ENCODE results near the gene BLOC1S2. TPM values are rescaled to one million over a fixed set of nuclear protein-coding genes. Genes with fewer than 3 reads are reported as not detected.
"Not testable (repeated sequence)": the region's sequence is repeated elsewhere in the genome, so short reads cannot be mapped to it uniquely, and the experiment has no call there.

The BLOC1S2 gene
- total and polyA plus RNA-seq, 7 donors = 36.5 to 318 (median 81.2) TPM

GRCh38 chr10:100297242-100297641, 10.8 kb upstream of the BLOC1S2 start:
- DNase-seq (no peak), ATAC-seq (no peak)
- H3K4me1 ChIP-seq = no peaks in the 10 kb centered on the region
- 68 to 75% (median 71%) methylated on average over 8 to 9 of the region's 9 CpGs for WGBS, 3 donors
- no peak overlapping the region for H3K27ac ChIP-seq
- intact Hi-C loops (cut with DNase I) = no loop called here
- no peaks in the 10 kb centered on the region for H3K9me3 ChIP-seq
- no peak overlapping the region for H3K4me3 ChIP-seq
- TF ChIP-seq, protein P1, sequence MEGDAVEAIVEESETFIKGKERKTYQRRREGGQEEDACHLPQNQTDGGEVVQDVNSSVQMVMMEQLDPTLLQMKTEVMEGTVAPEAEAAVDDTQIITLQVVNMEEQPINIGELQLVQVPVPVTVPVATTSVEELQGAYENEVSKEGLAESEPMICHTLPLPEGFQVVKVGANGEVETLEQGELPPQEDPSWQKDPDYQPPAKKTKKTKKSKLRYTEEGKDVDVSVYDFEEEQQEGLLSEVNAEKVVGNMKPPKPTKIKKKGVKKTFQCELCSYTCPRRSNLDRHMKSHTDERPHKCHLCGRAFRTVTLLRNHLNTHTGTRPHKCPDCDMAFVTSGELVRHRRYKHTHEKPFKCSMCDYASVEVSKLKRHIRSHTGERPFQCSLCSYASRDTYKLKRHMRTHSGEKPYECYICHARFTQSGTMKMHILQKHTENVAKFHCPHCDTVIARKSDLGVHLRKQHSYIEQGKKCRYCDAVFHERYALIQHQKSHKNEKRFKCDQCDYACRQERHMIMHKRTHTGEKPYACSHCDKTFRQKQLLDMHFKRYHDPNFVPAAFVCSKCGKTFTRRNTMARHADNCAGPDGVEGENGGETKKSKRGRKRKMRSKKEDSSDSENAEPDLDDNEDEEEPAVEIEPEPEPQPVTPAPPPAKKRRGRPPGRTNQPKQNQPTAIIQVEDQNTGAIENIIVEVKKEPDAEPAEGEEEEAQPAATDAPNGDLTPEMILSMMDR (IDR thresholded peaks at IDR 0.05) = no peak
- H3K36me3 ChIP-seq (ENCODE audit: insufficient read depth in 1 of 2, low read depth in 1 of 2) = no peaks in the 10 kb centered on the region
- peaks cover 0 to 25% (median 1%) of the 10 kb centered on the region in 3 donors for H3K27me3 ChIP-seq (ENCODE audit: insufficient read depth in 3 of 3, low read length in 2 of 3)

- Histone ChIP-seq H3K9me3 (no peaks in the 10 kb centered on the region), H3K4me1 (no peaks in the 10 kb centered on the region), H3K4me3 (no peak overlapping the region), H3K36me3 (ENCODE audit: insufficient read depth in 1 of 2, low read depth in 1 of 2) (no peaks in the 10 kb centered on the region), H3K27me3 (ENCODE audit: insufficient read depth in 3 of 3, low read length in 2 of 3) (peaks cover 0 to 19% (median 0%) of the 10 kb centered on the region in 3 donors), H3K27ac (no peak overlapping the region)
- intact Hi-C loops (cut with DNase I) = no loop called here
- no peak for DNase-seq
- no peak for ATAC-seq
- TF ChIP-seq, protein P1 (IDR thresholded peaks at IDR 0.05) = no peak
Observed at GRCh38 chr10:100293066-100293465, 6.6 kb upstream of the BLOC1S2 start.

GRCh38 chr10:100292300-100292699, 5.8 kb upstream of the BLOC1S2 start:
- H3K27ac ChIP-seq; H3K9me3 ChIP-seq; DNase-seq; intact Hi-C loops (cut with DNase I); H3K36me3 ChIP-seq (ENCODE audit: insufficient read depth in 1 of 2, low read depth in 1 of 2); H3K4me3 ChIP-seq; ATAC-seq; H3K4me1 ChIP-seq: not testable (repeated sequence)
- WGBS, 3 donors = 68 to 81% (median 70%) methylated on average over 4 of the region's 4 CpGs
- peaks cover 0 to 19% (median 0%) of the 10 kb centered on the region in 3 donors for H3K27me3 ChIP-seq (ENCODE audit: insufficient read depth in 3 of 3, low read length in 2 of 3)

DNA sequence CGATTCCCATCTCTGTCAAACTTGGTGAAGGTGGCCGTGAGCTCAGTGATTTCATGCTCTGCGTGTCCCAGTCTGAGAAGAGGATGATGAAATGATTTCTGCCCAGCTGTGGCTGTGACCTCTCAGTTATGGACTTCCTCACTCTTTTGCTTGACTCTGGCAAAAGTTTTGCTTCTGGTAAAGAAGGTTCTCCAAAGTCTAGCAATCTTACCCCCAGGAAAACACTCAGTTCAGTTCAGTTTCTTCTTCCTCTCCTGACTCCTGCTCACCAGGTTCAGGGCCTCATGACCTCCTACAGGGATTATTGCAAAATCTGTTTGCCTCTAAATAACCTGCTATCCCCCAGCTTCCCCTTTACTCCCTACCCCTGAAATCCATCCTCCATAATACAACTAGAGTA, 4.9 kb upstream of the BLOC1S2 start:
- H3K4me1 ChIP-seq = peaks cover 6% of the 10 kb centered on the region
- no peaks in the 10 kb centered on the region for H3K9me3 ChIP-seq
- intact Hi-C loops (cut with DNase I) = no loop called here
- no peak overlapping the region for H3K27ac ChIP-seq
- H3K36me3 ChIP-seq (ENCODE audit: insufficient read depth in 1 of 2, low read depth in 1 of 2) = no peaks in the 10 kb centered on the region
- no peak overlapping the region for H3K4me3 ChIP-seq
- TF ChIP-seq, protein P1 (IDR thresholded peaks at IDR 0.05) = no peak
- no peak for ATAC-seq
- H3K27me3 ChIP-seq (ENCODE audit: insufficient read depth in 3 of 3, low read length in 2 of 3) = peaks cover 0 to 13% (median 0%) of the 10 kb centered on the region in 3 donors
- WGBS, 3 donors = 59 to 61% (median 60%) methylated on average over 3 of the region's 3 CpGs
- no peak for DNase-seq

DNA sequence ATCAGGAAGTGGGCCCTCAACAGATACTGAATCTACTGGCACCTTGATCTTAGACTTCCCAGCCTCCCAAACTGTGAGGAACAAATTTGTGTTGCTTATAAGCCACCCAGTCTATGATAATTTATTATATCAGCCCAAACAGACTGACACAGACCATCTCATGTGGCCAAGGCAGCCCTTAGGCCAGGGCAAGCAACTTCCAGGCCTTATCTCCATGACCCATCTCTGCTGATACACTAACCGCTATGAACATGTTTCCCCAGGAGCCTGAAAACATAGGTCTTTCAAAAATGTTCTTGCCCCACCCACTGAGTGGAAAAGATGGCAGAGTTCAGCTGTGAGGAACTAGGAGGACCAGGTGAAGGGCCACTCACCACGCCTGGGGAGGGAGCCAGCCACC, 3.2 kb upstream of the BLOC1S2 start:
- TF ChIP-seq, protein P1 (IDR thresholded peaks at IDR 0.05) = no peak
- ATAC-seq (no peak), DNase-seq (no peak)
- no peaks in the 10 kb centered on the region for H3K9me3 ChIP-seq
- intact Hi-C loops (cut with DNase I) = no loop called here
- peaks cover 16% of the 10 kb centered on the region for H3K4me1 ChIP-seq
- H3K36me3 ChIP-seq (ENCODE audit: insufficient read depth in 1 of 2, low read depth in 1 of 2) = peaks cover 0 to 3% of the 10 kb centered on the region in 2 donors
- H3K27ac ChIP-seq = no peak overlapping the region
- H3K27me3 ChIP-seq (ENCODE audit: insufficient read depth in 3 of 3, low read length in 2 of 3) = peaks cover 0 to 2% (median 0%) of the 10 kb centered on the region in 3 donors
- WGBS, 3 donors = 85 to 92% (median 91%) methylated on average over 2 of the region's 2 CpGs
- H3K4me3 ChIP-seq = no peak overlapping the region

All from psoas muscle (tissue), 8 donors.